Left ventricle myocardium inferior (tissue), 1 donor: ENCODE results near the gene S100A9. TPM values are rescaled to one million over a fixed set of nuclear protein-coding genes. Genes with fewer than 3 reads are reported as not detected.

ENCODE experiments used
- DNase-seq: peaks from one replicate; pipeline ENCODE4 v3.0.0-alpha.2; 2020
- H3K27ac ChIP-seq: fragments of 200-600 bp; replicated peaks from 2 replicates; pipeline ENCODE4 v1.8.0; 2021
- H3K27me3 ChIP-seq: fragments of 200-600 bp; 2 replicates; pipeline ENCODE4 v1.8.0; 2021; ENCODE audit warnings: low read depth
- H3K36me3 ChIP-seq: fragments of 200-600 bp; 2 replicates; pipeline ENCODE4 v1.8.0; 2021
- H3K4me1 ChIP-seq: fragments of 200-600 bp; 2 replicates; pipeline ENCODE4 v1.8.0; 2021
- H3K4me3 ChIP-seq: fragments of 200-600 bp; 2 replicates; pipeline ENCODE4 v1.8.0; 2021; ENCODE audit warnings: mild to moderate bottlenecking, moderate library complexity
- H3K9me3 ChIP-seq: fragments of 200-600 bp; replicated peaks from 2 replicates; pipeline ENCODE4 v1.8.0; 2021
- CTCF ChIP-seq: fragments of 200-600 bp; IDR thresholded peaks from 2 replicates; pipeline ENCODE4 v1.8.0; 2021; ENCODE audit warnings: antibody characterized with exemption, mild to moderate bottlenecking, borderline replicate concordance
- intact Hi-C: fragments of 100-400 bp; cut with micrococcal nuclease; formaldehyde crosslinking; loops from one replicate; pipeline ENCODE4 v1.11.0; 2022
- total RNA-seq: library from RNA; stranded (reverse); fragmentation: NEBNext Ultra II Directional; extraction: Animal tissue kit (Norgen Biotek cat#: 25700); gene quantifications from one replicate; pipeline ENCODE4 v1.2.1, GENCODE V29; 2021
- donor health status: DM: no; HTN: yes; CAD: no; lungs with severe emphysema.

The S100A9 gene
- total RNA-seq, 1 donor from 2014 or later = 62.2 TPM

GRCh38 chr1:153350321-153350957 lies 7.2 kb upstream of the S100A9 start:
- H3K36me3 ChIP-seq = no peaks in the 10 kb centered on the region
- H3K4me1 ChIP-seq = no peaks in the 10 kb centered on the region
- no peak overlapping the region for H3K4me3 ChIP-seq
- no peak for DNase-seq
- no peak for TF ChIP-seq CTCF
- intact Hi-C loops = loop anchor here (5.0 kb wide), 1 partner anchor 147 kb away; no protein-coding TSS in a partner anchor
- H3K9me3 ChIP-seq = no peaks in the 10 kb centered on the region
- no peak overlapping the region for H3K27ac ChIP-seq
- H3K27me3 ChIP-seq = peaks cover 75% of the 10 kb centered on the region

- peak; percentile 62 for DNase-seq
- no peak overlapping the region for H3K27ac ChIP-seq
- no peaks in the 10 kb centered on the region for H3K36me3 ChIP-seq
- H3K9me3 ChIP-seq = no peaks in the 10 kb centered on the region
- H3K4me3 ChIP-seq = no peak overlapping the region
- peak; percentile 95 for TF ChIP-seq CTCF
- H3K4me1 ChIP-seq = no peaks in the 10 kb centered on the region
- peaks cover 55% of the 10 kb centered on the region for H3K27me3 ChIP-seq
- intact Hi-C loops = loop anchor here (5.0 kb wide), 1 partner anchor 145 kb away; no protein-coding TSS in a partner anchor
These were observed 5.1 kb upstream of the S100A9 start for GRCh38 chr1:153352523-153352922.

GRCh38 chr1:153353226-153353947 lies 4.3 kb upstream of the S100A9 start:
- no peaks in the 10 kb centered on the region for H3K9me3 ChIP-seq
- intact Hi-C loops = loop anchor here (5.0 kb wide), 1 partner anchor 144 kb away; no protein-coding TSS in a partner anchor
- TF ChIP-seq CTCF = peak; percentile 40
- peaks cover 46% of the 10 kb centered on the region for H3K27me3 ChIP-seq
- DNase-seq = no peak
- no peak overlapping the region for H3K27ac ChIP-seq
- no peaks in the 10 kb centered on the region for H3K4me1 ChIP-seq
- H3K4me3 ChIP-seq = no peak overlapping the region
- H3K36me3 ChIP-seq = no peaks in the 10 kb centered on the region

GRCh38 chr1:153354515-153355193 lies 3.0 kb upstream of the S100A9 start:
- TF ChIP-seq CTCF = no peak
- H3K27me3 ChIP-seq = peaks cover 33% of the 10 kb centered on the region
- no peak overlapping the region for H3K4me3 ChIP-seq
- intact Hi-C loops = loop anchor here (5.0 kb wide), 1 partner anchor 143 kb away; no protein-coding TSS in a partner anchor
- H3K27ac ChIP-seq = no peak overlapping the region
- no peak for DNase-seq
- no peaks in the 10 kb centered on the region for H3K4me1 ChIP-seq
- no peaks in the 10 kb centered on the region for H3K36me3 ChIP-seq
- no peaks in the 10 kb centered on the region for H3K9me3 ChIP-seq

GRCh38 chr1:153355445-153356071 lies 2.1 kb upstream of the S100A9 start:
- peaks cover 26% of the 10 kb centered on the region for H3K27me3 ChIP-seq
- peak; percentile 49 for TF ChIP-seq CTCF
- H3K36me3 ChIP-seq = no peaks in the 10 kb centered on the region
- H3K9me3 ChIP-seq = no peaks in the 10 kb centered on the region
- no peak overlapping the region for H3K27ac ChIP-seq
- H3K4me1 ChIP-seq = peaks cover 8% of the 10 kb centered on the region
- no peak overlapping the region for H3K4me3 ChIP-seq
- peak; percentile 61 for DNase-seq
- intact Hi-C loops = no loop called here
